Liver (tissue), 9 donors: ENCODE data around the gene RASGRP2. TPM values are rescaled to one million over a fixed set of nuclear protein-coding genes. Genes with fewer than 3 reads are reported as not detected.

ENCODE experiments used
- DNase-seq: peaks from one replicate; pipeline ENCODE4 v3.0.0-alpha.2; 2017; ENCODE audit warnings: low spot score
- H3K27ac ChIP-seq, 2 donors: one replicate each; pipeline ENCODE4 v1.7.0; 2013; ENCODE audit warnings: inconsistent platforms in 2 of 2, low read length in 2 of 2, control low read depth in 1 of 2, low read depth in 1 of 2, mild to moderate bottlenecking in 1 of 2
- H3K27me3 ChIP-seq, 4 donors: one replicate each; pipeline versions ENCODE4 v1.6.1 to v1.7.0; 2013; ENCODE audit warnings: low read length in 3 of 4, inconsistent platforms in 1 of 4, mild to moderate bottlenecking in 1 of 4, moderate library complexity in 1 of 4; ENCODE audit not compliant: control insufficient read depth in 4 of 4, insufficient read depth in 4 of 4
- H3K36me3 ChIP-seq, 4 donors: one replicate each; pipeline versions ENCODE4 v1.6.1 to v1.7.0; 2013; ENCODE audit warnings: low read length in 3 of 4, mild to moderate bottlenecking in 3 of 4, low read depth in 1 of 4, moderate library complexity in 1 of 4; ENCODE audit not compliant: control insufficient read depth in 4 of 4, insufficient read depth in 3 of 4
- H3K4me1 ChIP-seq, 4 donors: one replicate each; pipeline versions ENCODE4 v1.6.1 to v1.7.0; 2013; ENCODE audit warnings: low read length in 3 of 4, mild to moderate bottlenecking in 3 of 4, moderate library complexity in 1 of 4; ENCODE audit not compliant: control insufficient read depth in 4 of 4, insufficient read depth in 4 of 4
- H3K4me3 ChIP-seq, 3 donors: one replicate each; pipeline versions ENCODE4 v1.6.1 to v1.7.0; 2013; ENCODE audit warnings: low read length in 3 of 3, control low read depth in 1 of 3, low read depth in 1 of 3, mild to moderate bottlenecking in 1 of 3
- H3K9ac ChIP-seq, 2 donors: one replicate each; pipeline ENCODE4 v1.7.0; 2013; ENCODE audit warnings: low read length in 2 of 2, mild to moderate bottlenecking in 2 of 2, moderate library complexity in 2 of 2, control low read depth in 1 of 2, low read depth in 1 of 2
- H3K9me3 ChIP-seq, 4 donors: one replicate each; pipeline versions ENCODE4 v1.6.1 to v1.7.0; 2013; ENCODE audit warnings: low read length in 3 of 4; ENCODE audit not compliant: control insufficient read depth in 4 of 4
- FOXA1 ChIP-seq: IDR thresholded peaks from 2 replicates; pipeline ENCODE4 v1.6.1; 2016; ENCODE audit warnings: antibody characterized with exemption
- FOXA2 ChIP-seq: IDR thresholded peaks from 2 replicates; pipeline ENCODE4 v1.6.1; 2016; ENCODE audit warnings: antibody characterized with exemption
- HNF4G ChIP-seq: IDR thresholded peaks from 2 replicates; pipeline ENCODE4 v1.6.1; 2016; ENCODE audit warnings: antibody characterized with exemption
- JUND ChIP-seq, 2 donors: IDR thresholded peaks; 2 replicates each; pipeline ENCODE4 v1.6.1; 2016; ENCODE audit warnings: antibody characterized with exemption in 2 of 2
- RAD21 ChIP-seq, 2 donors: IDR thresholded peaks; 2 replicates each; pipeline ENCODE4 v1.6.1; 2016; ENCODE audit warnings: antibody characterized with exemption in 2 of 2, mild to moderate bottlenecking in 2 of 2
- RXRA ChIP-seq, 2 donors: IDR thresholded peaks; 2 replicates each; pipeline ENCODE4 v1.6.1; 2017 to 2018; ENCODE audit warnings: antibody characterized with exemption in 2 of 2, mild to moderate bottlenecking in 1 of 2
- SP1 ChIP-seq: IDR thresholded peaks from 2 replicates; pipeline ENCODE4 v1.6.1; 2018; ENCODE audit warnings: antibody characterized with exemption, mild to moderate bottlenecking
- TAF1 ChIP-seq: conservative IDR thresholded peaks from 2 replicates; pipeline ENCODE4 v1.6.1; 2016; ENCODE audit warnings: antibody characterized with exemption, mild to moderate bottlenecking
- ZBTB33 ChIP-seq: IDR thresholded peaks from 2 replicates; pipeline ENCODE4 v1.6.1; 2016; ENCODE audit warnings: antibody characterized with exemption
- WGBS: extraction: QIAGEN DNeasy Blood & Tissue Kit; methylation state at CpG from one replicate; pipeline ENCODE4 v1.1.7; 2013; 5-methylcytosine and 5-hydroxymethylcytosine counted together
- polyA plus RNA-seq, 2 donors: library from polyadenylated mRNA; stranded (reverse) in 1 of 2; unstranded in 1 of 2; fragments of 200-250 nt in 1 of 2; fragments of >200 nt in 1 of 2; fragmentation: Nextera tagmentation in 1 of 2; extraction: Ambion mirVana in 1 of 2; gene quantifications; one replicate each; pipeline versions ENCODE4 v1.2.1 to v1.2.3, GENCODE V29; 2013 to 2015
- total RNA-seq, 2 donors: library from RNA; depleted of rRNA; stranded (reverse); fragments of >200 nt; gene quantifications; one replicate each; pipeline ENCODE4 v1.2.3, GENCODE V29; 2014
- TF ChIP-seq, protein P1 (sequence below): IDR thresholded peaks from 2 replicates; pipeline ENCODE4 v1.6.1; 2016; ENCODE audit warnings: antibody characterized with exemption, mild to moderate bottlenecking
- donor health status: healthy.
- donor health status: healthy.
- donor health status: healthy.
- donor health status: healthy.
- donor health status: healthy.

RASGRP2 gene
- total and polyA plus RNA-seq, 4 donors: 2.7 to 14.9 (median 8.7) TPM

DNA sequence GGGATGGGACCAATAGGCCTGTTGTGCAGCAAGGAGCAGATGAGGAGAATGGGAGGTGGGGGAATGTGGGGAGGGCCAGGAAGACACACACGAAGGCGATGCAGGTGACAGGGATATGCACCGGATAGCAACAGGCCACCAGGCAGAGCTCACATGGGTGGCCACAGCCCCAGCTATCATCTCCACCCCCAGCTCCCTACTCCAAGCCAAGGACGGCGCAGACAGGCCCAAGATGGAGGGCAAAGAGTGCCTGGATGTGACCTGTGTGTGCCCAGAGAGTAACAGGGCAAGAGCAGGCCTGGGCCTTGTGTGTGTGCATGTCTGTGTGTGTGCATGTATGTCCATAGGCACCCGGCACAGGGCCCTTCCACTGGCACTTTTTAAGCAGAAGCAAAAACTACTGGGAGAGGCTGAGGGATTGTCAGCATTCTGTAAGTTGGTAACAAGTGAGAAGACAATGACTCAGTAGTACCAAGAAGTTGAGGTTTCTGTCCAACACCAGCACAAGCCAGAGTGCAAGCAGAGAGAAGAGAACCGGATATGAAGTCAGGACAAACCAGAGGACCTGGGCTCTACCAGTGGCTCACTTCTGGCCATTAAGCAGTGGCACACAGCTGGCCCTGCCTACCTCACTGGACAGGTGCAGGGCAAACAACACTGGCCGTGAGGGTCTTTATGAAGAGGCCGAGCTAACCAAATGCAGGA lies 57.3 kb downstream of the RASGRP2 start:
- no peak overlapping the region for H3K9ac ChIP-seq
- TF ChIP-seq ZBTB33 (no peak), RXRA (IDR thresholded peaks at IDR 0.05) (no peak), RAD21 (IDR thresholded peaks at IDR 0.05) (no peak), SP1 (no peak)
- no peaks in the 10 kb centered on the region for H3K36me3 ChIP-seq
- H3K27ac ChIP-seq: no peak overlapping the region
- peaks cover 0 to 22% (median 15%) of the 10 kb centered on the region in 4 donors for H3K4me1 ChIP-seq
- WGBS: 94% methylated on average over 9 of the region's 9 CpGs
- no peaks in the 10 kb centered on the region for H3K9me3 ChIP-seq
- DNase-seq: no peak
- H3K27me3 ChIP-seq: peaks cover 0 to 7% (median 1%) of the 10 kb centered on the region in 4 donors
- H3K4me3 ChIP-seq: no peak overlapping the region

- no peaks in the 10 kb centered on the region for H3K36me3 ChIP-seq
- H3K9me3 ChIP-seq: no peaks in the 10 kb centered on the region
- H3K9ac ChIP-seq: no peak overlapping the region
- TF ChIP-seq TAF1 (no peak), HNF4G (no peak), SP1 (no peak), FOXA1 (no peak), RAD21 (IDR thresholded peaks at IDR 0.05) (no peak), ZBTB33 (no peak), JUND (IDR thresholded peaks at IDR 0.05) (no peak), FOXA2 (no peak)
- TF ChIP-seq, protein P1, sequence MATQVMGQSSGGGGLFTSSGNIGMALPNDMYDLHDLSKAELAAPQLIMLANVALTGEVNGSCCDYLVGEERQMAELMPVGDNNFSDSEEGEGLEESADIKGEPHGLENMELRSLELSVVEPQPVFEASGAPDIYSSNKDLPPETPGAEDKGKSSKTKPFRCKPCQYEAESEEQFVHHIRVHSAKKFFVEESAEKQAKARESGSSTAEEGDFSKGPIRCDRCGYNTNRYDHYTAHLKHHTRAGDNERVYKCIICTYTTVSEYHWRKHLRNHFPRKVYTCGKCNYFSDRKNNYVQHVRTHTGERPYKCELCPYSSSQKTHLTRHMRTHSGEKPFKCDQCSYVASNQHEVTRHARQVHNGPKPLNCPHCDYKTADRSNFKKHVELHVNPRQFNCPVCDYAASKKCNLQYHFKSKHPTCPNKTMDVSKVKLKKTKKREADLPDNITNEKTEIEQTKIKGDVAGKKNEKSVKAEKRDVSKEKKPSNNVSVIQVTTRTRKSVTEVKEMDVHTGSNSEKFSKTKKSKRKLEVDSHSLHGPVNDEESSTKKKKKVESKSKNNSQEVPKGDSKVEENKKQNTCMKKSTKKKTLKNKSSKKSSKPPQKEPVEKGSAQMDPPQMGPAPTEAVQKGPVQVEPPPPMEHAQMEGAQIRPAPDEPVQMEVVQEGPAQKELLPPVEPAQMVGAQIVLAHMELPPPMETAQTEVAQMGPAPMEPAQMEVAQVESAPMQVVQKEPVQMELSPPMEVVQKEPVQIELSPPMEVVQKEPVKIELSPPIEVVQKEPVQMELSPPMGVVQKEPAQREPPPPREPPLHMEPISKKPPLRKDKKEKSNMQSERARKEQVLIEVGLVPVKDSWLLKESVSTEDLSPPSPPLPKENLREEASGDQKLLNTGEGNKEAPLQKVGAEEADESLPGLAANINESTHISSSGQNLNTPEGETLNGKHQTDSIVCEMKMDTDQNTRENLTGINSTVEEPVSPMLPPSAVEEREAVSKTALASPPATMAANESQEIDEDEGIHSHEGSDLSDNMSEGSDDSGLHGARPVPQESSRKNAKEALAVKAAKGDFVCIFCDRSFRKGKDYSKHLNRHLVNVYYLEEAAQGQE: no peak
- H3K4me3 ChIP-seq: no peak overlapping the region
- WGBS: 90% methylated on average over 18 of the region's 18 CpGs
- no peak for DNase-seq
- peaks cover 0 to 7% (median 1%) of the 10 kb centered on the region in 4 donors for H3K27me3 ChIP-seq
- no peak overlapping the region for H3K27ac ChIP-seq
- peaks cover 0 to 27% (median 21%) of the 10 kb centered on the region in 4 donors for H3K4me1 ChIP-seq
Observed at GRCh38 chr11:64685536-64685935, 58.4 kb downstream of the RASGRP2 start.
